HG03196 (cell line): ENCODE data around the gene SETD2.
A peak's percentile ranks its signal among the peaks of the same experiment; 100 is the strongest.

Source experiments
- ATAC-seq: cut with Tn5 transposase; IDR thresholded peaks from one replicate; pipeline ENCODE4 v1.9.1; 2021; ENCODE audit not compliant: unreplicated experiment

SETD2 gene

DNA sequence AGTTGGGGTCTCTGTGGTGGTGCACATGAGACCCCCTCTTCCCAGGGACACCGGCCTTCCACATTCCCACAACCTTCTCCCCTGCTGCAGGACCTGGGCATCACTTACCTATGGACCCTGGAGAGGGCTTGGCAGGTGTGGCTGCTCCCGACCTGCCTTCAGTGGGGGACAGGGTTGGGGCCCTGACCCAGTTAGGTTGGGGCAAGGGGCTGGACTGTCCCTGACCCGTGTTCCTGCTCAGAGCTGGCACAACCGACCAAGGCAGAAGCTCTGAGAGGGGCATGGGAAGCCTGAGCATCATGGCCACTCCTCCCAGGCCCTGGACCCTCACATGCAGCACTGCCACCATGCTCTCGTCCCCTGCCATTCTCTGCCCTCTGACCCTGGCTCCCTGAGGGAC lies 178.3 kb downstream of the SETD2 start:
- no peak for ATAC-seq

GRCh38 chr3:46984591-46985459 lies 179.1 kb downstream of the SETD2 start:
- ATAC-seq = no peak

DNA sequence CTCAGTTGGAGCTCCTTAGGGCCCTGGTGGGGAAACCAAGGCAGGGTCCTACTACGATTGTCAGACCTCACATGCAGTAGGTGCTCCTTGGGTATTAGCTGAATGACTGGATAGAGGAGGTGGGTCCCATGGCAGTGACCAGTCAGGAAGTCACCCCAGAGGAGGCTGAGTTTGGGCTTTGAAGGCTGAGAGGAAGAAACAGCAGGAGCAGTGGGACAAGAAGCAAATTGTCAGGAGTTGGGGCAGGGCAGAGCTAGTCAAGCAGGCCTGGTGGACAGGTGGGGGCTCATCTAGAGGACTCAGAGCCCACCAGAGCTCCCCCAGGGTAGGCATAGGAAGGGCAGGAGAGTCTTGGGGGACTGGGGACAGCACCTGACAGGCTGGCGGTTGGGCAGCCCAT lies 181.4 kb downstream of the SETD2 start:
- no peak for ATAC-seq

- ATAC-seq = no peak
Observed at GRCh38 chr3:46981932-46982471, 181.9 kb downstream of the SETD2 start.

DNA sequence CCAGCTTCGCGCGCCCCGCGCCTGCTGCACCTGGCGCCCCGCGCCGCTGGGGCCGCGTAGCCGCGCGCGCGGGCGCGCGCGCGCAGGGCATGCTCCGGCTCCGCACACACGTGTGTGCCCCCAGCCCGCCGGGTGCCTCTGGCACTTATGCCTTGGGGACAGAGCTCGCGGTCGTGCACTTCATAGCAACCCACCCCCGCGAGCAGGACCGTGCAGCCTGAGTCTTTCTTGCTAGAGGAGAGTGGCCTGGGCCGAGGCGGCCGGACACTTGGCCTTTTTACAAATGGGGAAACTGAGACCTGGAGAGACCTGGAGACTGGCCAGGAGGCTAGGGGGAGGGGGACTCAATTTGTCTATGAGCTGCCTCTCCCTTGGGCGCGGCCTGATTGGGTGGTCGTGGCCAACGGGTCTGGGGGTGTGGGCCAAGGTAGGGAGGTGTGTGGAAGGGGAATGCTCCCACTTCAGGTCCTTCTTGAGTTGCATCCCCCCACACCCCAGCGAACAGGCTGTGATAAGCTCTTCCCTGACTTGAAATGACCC lies 183.9 kb downstream of the SETD2 start:
- ATAC-seq = no peak

GRCh38 chr3:46978985-46979944 lies 184.6 kb downstream of the SETD2 start, which contains the start of gene NBEAL2:
TSS of gene NBEAL2 (plus strand) at chr3:46979666. CDS start at chr3:46979862, 196 bp downstream.
- peak; percentile 66 for ATAC-seq

- no peak for ATAC-seq
Observed at GRCh38 chr3:46978381-46978780, 185.5 kb downstream of the SETD2 start.

GRCh38 chr3:46977811-46978195 lies 186.1 kb downstream of the SETD2 start:
- ATAC-seq = no peak

DNA sequence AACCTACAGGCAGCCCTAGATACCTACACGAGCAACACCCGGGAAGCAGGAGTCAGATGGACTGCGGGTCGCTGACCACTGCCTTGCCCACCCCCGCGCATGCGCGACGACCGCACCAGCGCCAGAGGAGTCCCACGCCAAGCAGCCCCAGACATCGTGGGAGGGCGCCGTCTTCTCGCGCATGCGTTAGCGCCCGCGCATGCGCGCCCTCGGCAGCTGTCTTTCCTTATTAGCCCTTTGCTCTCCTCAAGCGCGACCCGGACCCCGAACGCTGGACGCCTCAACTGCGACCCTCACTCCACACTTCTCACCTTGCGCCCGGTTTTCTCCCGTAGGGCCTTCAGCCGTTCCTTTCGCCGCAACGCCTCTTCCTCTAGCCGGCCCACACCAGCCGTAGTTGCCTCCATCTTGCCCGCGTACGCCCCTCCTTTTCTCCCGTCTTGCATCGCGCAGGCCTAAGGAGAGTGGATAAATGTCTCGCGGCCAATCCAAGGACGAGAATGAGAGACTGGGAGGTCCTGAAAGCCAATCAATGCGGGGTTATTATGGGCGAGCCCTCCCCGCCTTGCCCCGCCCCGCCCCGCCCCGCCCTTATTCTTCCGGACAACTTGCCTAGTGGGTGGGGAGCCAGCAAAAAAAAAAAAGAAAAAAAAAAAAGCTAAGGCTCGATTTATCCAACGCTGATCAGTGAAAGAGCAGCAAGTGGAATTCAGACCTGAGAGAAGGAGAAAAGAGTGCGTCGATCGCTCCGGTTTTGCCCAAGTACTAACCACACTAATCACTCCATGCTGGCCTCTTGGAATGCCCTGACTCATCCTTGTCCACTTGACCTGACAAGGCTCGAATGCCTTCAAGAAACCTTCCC lies 187.4 kb downstream of the SETD2 start, which contains the start of gene CCDC12:
TSS of gene CCDC12 (minus strand) at position 420 of the 865 bp plus-strand sequence. CDS start at position 407, 13 bp downstream.
- ATAC-seq = peak; percentile 61

GRCh38 chr3:46974421-46975171 lies 189.3 kb downstream of the SETD2 start:
- ATAC-seq = no peak

GRCh38 chr3:46972396-46972795 lies 191.5 kb downstream of the SETD2 start:
- no peak for ATAC-seq

DNA sequence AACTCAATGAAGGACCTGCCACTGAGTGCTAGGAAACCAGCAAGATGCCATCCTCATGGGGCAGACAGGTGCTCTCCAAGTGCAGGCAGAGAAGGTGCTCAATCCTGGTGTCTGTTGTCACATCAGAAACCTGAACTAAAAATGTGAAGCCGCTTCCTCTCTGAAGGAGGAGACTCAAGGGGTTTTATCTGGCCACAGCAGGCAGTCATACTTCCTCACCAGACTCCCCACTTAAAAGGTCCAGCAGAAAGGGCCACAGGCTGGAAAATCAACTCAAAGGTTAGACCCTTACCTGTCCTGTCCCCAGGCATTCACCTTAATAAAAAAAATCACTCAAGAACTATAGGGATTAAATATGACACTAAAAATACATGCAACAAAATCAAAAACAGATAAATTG lies 192.2 kb downstream of the SETD2 start:
- no peak for ATAC-seq

- no peak for ATAC-seq
Observed at GRCh38 chr3:46971151-46971550, 192.8 kb downstream of the SETD2 start.

DNA sequence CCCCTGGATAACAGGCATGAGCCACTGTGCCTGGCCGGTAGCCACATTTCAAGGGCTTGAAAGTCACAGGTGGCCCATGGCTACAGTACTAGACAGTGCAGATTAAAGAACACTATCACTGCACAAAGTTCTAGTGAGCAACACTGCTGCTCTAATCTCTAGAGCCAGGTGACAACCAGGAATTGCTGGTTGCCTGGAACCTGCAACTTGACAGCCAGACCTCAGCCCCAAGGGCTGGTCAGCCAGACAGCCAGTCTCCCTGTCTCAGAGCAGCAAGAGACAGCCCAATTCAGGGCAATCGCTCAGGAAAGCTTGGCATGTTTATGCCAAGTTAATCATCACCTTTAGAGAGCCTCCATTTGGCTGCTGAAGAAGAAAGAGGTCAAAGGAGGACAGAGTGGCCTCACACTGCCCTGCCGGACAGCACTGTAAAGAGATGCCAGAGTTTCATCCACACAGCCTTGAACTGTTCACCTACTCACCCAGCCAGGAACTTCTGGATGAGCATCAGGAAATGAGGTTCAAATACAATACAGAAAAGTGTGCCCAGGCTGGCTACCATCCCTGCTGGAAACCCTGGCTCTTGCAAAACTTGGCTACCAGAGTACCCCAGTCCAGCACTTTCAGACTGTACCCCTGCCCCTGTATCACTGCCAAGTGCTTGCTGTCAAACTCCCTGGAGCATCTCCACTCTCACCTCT lies 193.4 kb downstream of the SETD2 start:
- ATAC-seq = no peak

GRCh38 chr3:46968783-46969428 lies 195.0 kb downstream of the SETD2 start:
- no peak for ATAC-seq

- ATAC-seq = no peak
Observed at GRCh38 chr3:46966811-46967210, 197.1 kb downstream of the SETD2 start.
